ENCODE results near the gene DARS1. TPM values are rescaled to one million over a fixed set of nuclear protein-coding genes. Genes with fewer than 3 reads are reported as not detected.

The DARS1 gene
- total and polyA plus RNA-seq, 2 experiments from 2014 or later, result 115 to 148 TPM

- H3K9me3 Mint-ChIP-seq, result no peaks in the 10 kb centered on the region
- Histone ChIP-seq H3K27ac (ENCODE audit: low read depth) (no peak overlapping the region), H3K36me3 (ENCODE audit: insufficient read depth) (no peaks in the 10 kb centered on the region), H4K20me1 (replicated peaks; ENCODE audit: insufficient read depth) (no peaks in the 10 kb centered on the region), H2AFZ (no peak overlapping the region), H3K27me3 (ENCODE audit: insufficient read depth) (peaks cover 7% of the 10 kb centered on the region; the same call in 1 of the 2 replicates), H3K9me2 (ENCODE audit: insufficient read depth) (0 out of 2 replicates have a peak, but pooled peaks cover 5% of the 10 kb centered on the region), H3K79me2 (replicated peaks; ENCODE audit: insufficient read depth) (no peaks in the 10 kb centered on the region), H3K4me2 (no peak overlapping the region), H3K4me3 (no peak overlapping the region), H3K4me1 (ENCODE audit: insufficient read depth) (peaks cover 9% of the 10 kb centered on the region), H3F3A (replicated peaks; ENCODE audit: low read depth) (no peaks in the 10 kb centered on the region)
- H3K4me3 Mint-ChIP-seq, result no peak overlapping the region; the same call in 2 of the 3 replicates
- H3K27ac Mint-ChIP-seq, result no peak overlapping the region
- peaks cover 22% of the 10 kb centered on the region for H3K4me1 Mint-ChIP-seq
- ATAC-seq (no peak), DNase-seq (ENCODE audit: low spot score) (no peak)
- H3K36me3 Mint-ChIP-seq (ENCODE audit: low read depth), result no peaks in the 10 kb centered on the region
- H3K27me3 Mint-ChIP-seq (ENCODE audit: insufficient read depth, low read depth, poor library complexity), result peaks cover 3% of the 10 kb centered on the region
- TF ChIP-seq REST (IDR thresholded peaks at IDR 0.05; ENCODE audit: unreplicated experiment) (no peak), ZNF462 (CRISPR knock-in tag; IDR thresholded peaks at IDR 0.05) (no peak), ZNF331 (CRISPR knock-in tag; IDR thresholded peaks at IDR 0.05; ENCODE audit: low read depth) (no peak), JUNB (IDR thresholded peaks at IDR 0.05; ENCODE audit: unreplicated experiment) (no peak), POLR2AphosphoS5 (IDR thresholded peaks at IDR 0.05; ENCODE audit: low read depth) (no peak), ZNF114 (CRISPR knock-in tag; IDR thresholded peaks at IDR 0.05) (no peak), STAT1 (IDR thresholded peaks at IDR 0.05; ENCODE audit: unreplicated experiment) (no peak), NANOG (IDR thresholded peaks at IDR 0.05; ENCODE audit: borderline replicate concordance) (no peak), EZH2phosphoT487 (IDR thresholded peaks at IDR 0.05; ENCODE audit: unreplicated experiment) (no peak), CREB1 (CRISPR knock-in tag; IDR thresholded peaks at IDR 0.05; ENCODE audit: low read depth) (no peak), EZH2 (IDR thresholded peaks at IDR 0.05; ENCODE audit: low read depth, unreplicated experiment) (no peak), CTCF (conservative IDR thresholded peaks at IDR 0.05; ENCODE audit: low read depth in 2 of 2) (no peak), ETS1 (IDR thresholded peaks at IDR 0.05) (no peak)
Measured at GRCh38 chr2:136028001-136028400, 42.6 kb upstream of the DARS1 start.

Measured in GM23338 (cell line).